GM18511 (cell line): ENCODE data around the gene TMEM132E.

Experiments
- ATAC-seq: cut with Tn5 transposase; IDR thresholded peaks from one replicate; pipeline ENCODE4 v1.9.1; 2021; ENCODE audit warnings: mild to moderate bottlenecking, moderate library complexity; ENCODE audit not compliant: unreplicated experiment

The TMEM132E gene

GRCh38 chr17:34567691-34568465 is 11.5 kb upstream of the TMEM132E start:
- no peak for ATAC-seq

- no peak for ATAC-seq
These were observed 10.4 kb upstream of the TMEM132E start for GRCh38 chr17:34568953-34569352.

GRCh38 chr17:34569591-34569990 is 9.8 kb upstream of the TMEM132E start:
- ATAC-seq = no peak

- ATAC-seq = no peak
These were observed 8.9 kb upstream of the TMEM132E start for GRCh38 chr17:34570506-34570905.

- no peak for ATAC-seq
These were observed 7.8 kb upstream of the TMEM132E start for GRCh38 chr17:34571428-34572130.

- no peak for ATAC-seq
These were observed 6.9 kb upstream of the TMEM132E start for GRCh38 chr17:34572483-34572882.

GRCh38 chr17:34575182-34575581 is 4.2 kb upstream of the TMEM132E start:
- no peak for ATAC-seq

GRCh38 chr17:34578016-34578415 is 1.4 kb upstream of the TMEM132E start:
- ATAC-seq = no peak

- ATAC-seq = no peak
These were observed 746 bp upstream of the TMEM132E start for GRCh38 chr17:34578656-34579016.

GRCh38 chr17:34579979-34580684 is 750 bp downstream of the TMEM132E start:
- ATAC-seq = no peak

- ATAC-seq = no peak
These were observed 1.5 kb downstream of the TMEM132E start for GRCh38 chr17:34580685-34581445.

GRCh38 chr17:34581446-34582184 is 2.2 kb downstream of the TMEM132E start:
- ATAC-seq = no peak

- no peak for ATAC-seq
These were observed 3.0 kb downstream of the TMEM132E start for GRCh38 chr17:34582185-34582900.

- no peak for ATAC-seq
These were observed 3.5 kb downstream of the TMEM132E start for GRCh38 chr17:34582901-34583245.

- ATAC-seq = no peak
These were observed 5.5 kb downstream of the TMEM132E start for GRCh38 chr17:34584805-34585416.

- ATAC-seq = no peak
These were observed 7.0 kb downstream of the TMEM132E start for GRCh38 chr17:34586346-34586846.

GRCh38 chr17:34588266-34588665 is 8.9 kb downstream of the TMEM132E start:
- no peak for ATAC-seq

GRCh38 chr17:34589120-34589965 is 10.0 kb downstream of the TMEM132E start:
- ATAC-seq = no peak
